ENCODE measurements around the gene BARX2.

Gene BARX2

GRCh38 chr11:129395432-129395831, 19.8 kb downstream of the BARX2 start:
- Histone ChIP-seq H3K4me1 (ENCODE audit: insufficient read depth, poor library complexity, severe bottlenecking) (no peaks in the 10 kb centered on the region), H3K9me3 (ENCODE audit: severe bottlenecking) (peaks cover 3% of the 10 kb centered on the region), H3K27ac (ENCODE audit: poor library complexity, severe bottlenecking) (no peak overlapping the region), H3K27me3 (ENCODE audit: insufficient read depth, poor library complexity, severe bottlenecking) (no peaks in the 10 kb centered on the region), H3K36me3 (ENCODE audit: low read depth) (no peaks in the 10 kb centered on the region), H3K4me3 (ENCODE audit: severe bottlenecking) (no peak overlapping the region)
- TF ChIP-seq CTCF (IDR thresholded peaks at IDR 0.05; ENCODE audit: poor library complexity, severe bottlenecking) = no peak
- ATAC-seq (ENCODE audit: low read depth) (no peak), DNase-seq (ENCODE audit: low spot score) (no peak)

- H3K36me3 ChIP-seq (ENCODE audit: low read depth) = no peaks in the 10 kb centered on the region
- no peak overlapping the region for H3K27ac ChIP-seq (ENCODE audit: poor library complexity, severe bottlenecking)
- DNase-seq (ENCODE audit: low spot score) (no peak), ATAC-seq (ENCODE audit: low read depth) (no peak)
- no peak for TF ChIP-seq CTCF (IDR thresholded peaks at IDR 0.05; ENCODE audit: poor library complexity, severe bottlenecking)
- no peak overlapping the region for H3K4me3 ChIP-seq (ENCODE audit: severe bottlenecking)
- H3K9me3 ChIP-seq (ENCODE audit: severe bottlenecking) = peaks cover 3% of the 10 kb centered on the region
- H3K4me1 ChIP-seq (ENCODE audit: insufficient read depth, poor library complexity, severe bottlenecking) = no peaks in the 10 kb centered on the region
- no peaks in the 10 kb centered on the region for H3K27me3 ChIP-seq (ENCODE audit: insufficient read depth, poor library complexity, severe bottlenecking)
Observed at GRCh38 chr11:129395883-129396282, 20.2 kb downstream of the BARX2 start.

GRCh38 chr11:129396454-129396853, 20.8 kb downstream of the BARX2 start:
- Histone ChIP-seq H3K27me3 (ENCODE audit: insufficient read depth, poor library complexity, severe bottlenecking) (no peaks in the 10 kb centered on the region), H3K9me3 (ENCODE audit: severe bottlenecking) (peaks cover 3% of the 10 kb centered on the region), H3K4me1 (ENCODE audit: insufficient read depth, poor library complexity, severe bottlenecking) (no peaks in the 10 kb centered on the region), H3K27ac (ENCODE audit: poor library complexity, severe bottlenecking) (no peak overlapping the region), H3K36me3 (ENCODE audit: low read depth) (no peaks in the 10 kb centered on the region), H3K4me3 (ENCODE audit: severe bottlenecking) (no peak overlapping the region)
- no peak for DNase-seq (ENCODE audit: low spot score)
- no peak for TF ChIP-seq CTCF (IDR thresholded peaks at IDR 0.05; ENCODE audit: poor library complexity, severe bottlenecking)
- no peak for ATAC-seq (ENCODE audit: low read depth)

DNA sequence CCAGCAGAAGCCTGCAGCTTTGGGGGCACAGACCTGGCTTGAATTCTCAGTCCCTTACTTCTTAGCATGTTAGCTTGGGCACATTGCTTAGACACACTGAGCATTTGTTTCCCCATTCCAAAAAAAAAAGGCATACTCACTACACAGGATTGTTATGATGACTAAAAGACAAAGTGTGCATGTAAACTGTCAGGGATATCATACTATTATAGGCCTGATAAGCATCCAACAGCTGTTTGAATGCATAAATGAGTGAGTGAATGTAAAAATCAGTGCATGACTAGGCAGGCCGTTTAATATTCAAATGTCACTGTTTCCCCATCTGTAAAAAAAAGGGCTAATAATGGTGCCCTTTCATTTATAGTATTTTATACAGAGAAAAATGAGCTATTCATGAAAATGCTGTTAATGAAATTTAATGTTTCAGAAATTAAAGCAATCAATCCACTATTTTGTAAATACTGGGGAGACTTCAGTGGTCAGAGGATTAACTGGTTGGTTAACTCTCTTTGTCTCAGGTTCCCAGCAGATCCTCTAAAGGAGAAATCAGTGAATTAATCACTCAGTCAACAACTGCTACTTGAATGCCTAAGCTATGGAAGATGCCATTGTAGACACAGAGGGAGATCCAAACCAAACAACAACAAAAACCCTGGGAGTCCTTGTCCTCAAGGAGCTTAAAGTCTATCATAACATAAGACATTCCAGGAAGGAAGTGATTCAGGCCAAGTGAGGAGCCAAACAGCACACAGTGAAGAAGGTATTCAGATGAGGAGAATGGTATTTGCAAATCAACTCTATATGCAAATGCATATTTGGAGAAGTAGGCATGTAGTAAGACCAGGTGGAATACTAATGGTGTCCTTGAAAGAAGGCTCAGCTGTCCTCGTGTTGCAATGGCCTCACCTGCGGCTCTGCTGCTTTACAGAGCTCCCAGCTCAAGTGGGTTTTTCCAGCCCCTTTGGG, 26.8 kb downstream of the BARX2 start:
- Histone ChIP-seq H3K4me3 (ENCODE audit: severe bottlenecking) (no peak overlapping the region), H3K9me3 (ENCODE audit: severe bottlenecking) (peaks cover 3% of the 10 kb centered on the region), H3K27me3 (ENCODE audit: insufficient read depth, poor library complexity, severe bottlenecking) (no peaks in the 10 kb centered on the region), H3K4me1 (ENCODE audit: insufficient read depth, poor library complexity, severe bottlenecking) (no peaks in the 10 kb centered on the region), H3K27ac (ENCODE audit: poor library complexity, severe bottlenecking) (no peak overlapping the region), H3K36me3 (ENCODE audit: low read depth) (no peaks in the 10 kb centered on the region)
- DNase-seq (ENCODE audit: low spot score) (no peak), ATAC-seq (ENCODE audit: low read depth) (no peak)
- TF ChIP-seq CTCF (IDR thresholded peaks at IDR 0.05; ENCODE audit: poor library complexity, severe bottlenecking) = no peak

GRCh38 chr11:129404731-129405130, 29.1 kb downstream of the BARX2 start:
- H3K27ac ChIP-seq (ENCODE audit: poor library complexity, severe bottlenecking) = no peak overlapping the region
- no peaks in the 10 kb centered on the region for H3K27me3 ChIP-seq (ENCODE audit: insufficient read depth, poor library complexity, severe bottlenecking)
- no peaks in the 10 kb centered on the region for H3K9me3 ChIP-seq (ENCODE audit: severe bottlenecking)
- H3K4me3 ChIP-seq (ENCODE audit: severe bottlenecking) = no peak overlapping the region
- DNase-seq (ENCODE audit: low spot score) (no peak), ATAC-seq (ENCODE audit: low read depth) (no peak)
- H3K4me1 ChIP-seq (ENCODE audit: insufficient read depth, poor library complexity, severe bottlenecking) = no peaks in the 10 kb centered on the region
- no peak for TF ChIP-seq CTCF (IDR thresholded peaks at IDR 0.05; ENCODE audit: poor library complexity, severe bottlenecking)
- no peaks in the 10 kb centered on the region for H3K36me3 ChIP-seq (ENCODE audit: low read depth)
